ENCODE results near the gene ANXA2R.

- TF ChIP-seq CTCF (IDR thresholded peaks at IDR 0.05 in 8 of 11, conservative IDR thresholded peaks at IDR 0.05 in 3 of 11), result no peak
- TF ChIP-seq POLR2A (IDR thresholded peaks at IDR 0.05), result no peak
- TF ChIP-seq POLR2AphosphoS5 (IDR thresholded peaks at IDR 0.05), result no peak
Observed at GRCh38 chr5:42995360-42995751, 44.8 kb downstream of the ANXA2R start.

All from spleen (tissue), 7 donors.